Measurements from ENCODE around the gene SAMD14.
A peak's percentile ranks its signal among the peaks of the same experiment; 100 is the strongest.

SAMD14 gene

DNA sequence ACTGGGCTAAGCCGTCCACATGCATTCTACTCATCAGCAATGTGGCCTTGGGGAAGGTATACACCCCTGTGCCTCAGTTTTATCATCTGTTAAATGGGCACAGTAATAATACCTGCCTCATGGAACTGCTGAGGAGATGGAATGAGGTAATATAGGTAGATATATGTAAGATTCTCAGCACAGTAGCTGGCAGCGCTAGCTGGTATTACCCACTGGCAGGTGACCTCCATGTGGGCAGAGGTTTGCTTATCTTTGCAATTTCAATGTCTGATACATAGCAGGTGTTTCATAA, 34.7 kb upstream of the SAMD14 start:
- DNase-seq, result no peak

DNA sequence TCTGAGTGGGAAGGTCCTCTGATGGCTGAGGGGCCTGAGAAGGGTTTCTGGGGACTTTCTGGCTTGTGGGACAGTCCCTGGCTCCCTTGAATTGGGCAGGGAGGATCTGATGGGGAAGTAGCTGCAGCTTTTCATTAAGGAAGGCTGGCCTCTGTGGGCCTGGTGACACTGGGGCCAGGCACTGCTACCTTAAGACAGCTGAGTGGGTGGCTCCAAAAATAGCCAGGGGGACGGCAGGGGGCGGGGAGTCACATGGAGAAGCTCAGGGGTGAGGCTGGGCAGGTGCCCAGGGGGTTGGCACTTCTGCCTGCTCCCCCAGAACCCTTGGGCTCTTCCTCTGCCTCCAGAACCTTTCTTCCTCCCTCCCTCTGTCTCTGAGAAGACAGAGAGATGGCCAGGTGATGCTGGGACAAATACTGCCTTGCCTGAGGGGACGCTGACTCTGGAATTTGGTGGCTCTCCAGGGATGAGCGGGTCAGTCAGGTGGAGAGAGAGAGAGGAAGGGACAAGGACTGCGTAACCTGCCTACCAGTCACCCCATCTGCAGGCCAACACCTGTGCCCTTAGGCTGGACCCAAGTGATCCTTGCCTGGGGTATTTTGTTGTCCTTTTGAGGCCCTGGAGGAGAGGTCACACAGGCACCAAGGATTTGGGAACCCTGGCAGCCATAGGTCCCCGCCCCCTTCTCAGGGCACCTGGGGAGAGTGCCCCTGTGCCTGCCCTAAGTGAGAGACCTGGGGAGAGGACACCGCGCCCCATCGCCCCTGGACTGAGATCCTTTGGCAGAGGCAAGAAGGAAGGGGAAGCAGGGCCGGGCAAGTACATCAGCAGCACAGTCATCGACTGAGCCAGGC, 34.1 kb upstream of the SAMD14 start:
- no peak for DNase-seq

DNA sequence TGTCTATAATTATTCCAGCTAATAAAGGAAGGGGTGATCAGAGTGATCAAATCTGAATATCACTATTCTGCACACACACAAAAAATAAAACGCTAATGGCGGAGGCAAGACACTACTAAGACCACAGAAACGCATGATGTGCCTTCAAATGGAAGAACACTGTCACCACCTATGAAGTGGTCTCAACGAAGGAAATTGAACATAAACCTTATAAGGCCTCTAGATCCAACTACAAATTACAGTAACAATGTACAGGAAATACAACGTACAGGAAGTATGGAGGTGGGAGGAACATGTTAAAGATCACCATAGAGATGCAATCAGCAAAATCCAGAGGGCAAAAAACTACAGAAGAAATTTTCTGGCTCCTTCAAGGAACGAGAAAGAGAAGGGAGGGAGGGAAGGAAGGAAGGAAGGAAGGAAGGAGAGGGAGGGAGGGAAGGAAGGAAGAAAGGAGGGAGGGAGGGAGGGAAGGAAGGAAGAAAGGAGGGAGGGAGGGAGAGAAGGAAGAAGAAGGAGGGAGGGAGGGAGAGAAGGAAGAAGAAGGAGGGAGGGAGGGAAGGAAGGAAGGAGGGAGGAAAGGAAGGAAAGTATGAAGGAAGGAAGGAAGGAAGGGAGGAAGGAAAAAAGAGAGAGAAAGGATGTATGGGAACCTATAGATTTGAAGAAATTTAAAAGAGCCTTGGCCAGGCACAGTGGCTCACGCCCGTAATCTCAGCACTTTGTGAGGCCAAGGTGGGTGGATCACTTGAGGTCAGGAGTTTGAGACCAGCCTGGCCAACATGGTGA, 32.7 kb upstream of the SAMD14 start:
- no peak for DNase-seq

DNA sequence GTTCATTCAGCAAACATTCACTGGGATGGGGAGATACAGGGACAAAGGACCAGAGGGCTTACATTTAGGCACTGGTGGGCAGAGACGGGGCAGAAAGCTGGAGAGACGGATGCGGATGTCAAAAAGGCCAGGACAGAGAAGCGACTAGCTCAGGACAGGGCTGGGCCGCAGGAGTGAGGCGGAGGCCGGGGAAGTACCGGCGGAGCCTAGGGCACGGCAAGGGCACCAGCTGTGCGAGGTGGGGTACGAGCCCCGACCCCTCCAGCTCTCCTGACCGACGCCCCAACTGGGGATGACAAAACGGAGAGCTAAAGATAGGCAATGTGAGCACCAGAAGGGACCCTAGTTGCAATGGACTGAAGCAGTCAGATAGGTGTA, 31.9 kb upstream of the SAMD14 start:
- no peak for DNase-seq

DNA sequence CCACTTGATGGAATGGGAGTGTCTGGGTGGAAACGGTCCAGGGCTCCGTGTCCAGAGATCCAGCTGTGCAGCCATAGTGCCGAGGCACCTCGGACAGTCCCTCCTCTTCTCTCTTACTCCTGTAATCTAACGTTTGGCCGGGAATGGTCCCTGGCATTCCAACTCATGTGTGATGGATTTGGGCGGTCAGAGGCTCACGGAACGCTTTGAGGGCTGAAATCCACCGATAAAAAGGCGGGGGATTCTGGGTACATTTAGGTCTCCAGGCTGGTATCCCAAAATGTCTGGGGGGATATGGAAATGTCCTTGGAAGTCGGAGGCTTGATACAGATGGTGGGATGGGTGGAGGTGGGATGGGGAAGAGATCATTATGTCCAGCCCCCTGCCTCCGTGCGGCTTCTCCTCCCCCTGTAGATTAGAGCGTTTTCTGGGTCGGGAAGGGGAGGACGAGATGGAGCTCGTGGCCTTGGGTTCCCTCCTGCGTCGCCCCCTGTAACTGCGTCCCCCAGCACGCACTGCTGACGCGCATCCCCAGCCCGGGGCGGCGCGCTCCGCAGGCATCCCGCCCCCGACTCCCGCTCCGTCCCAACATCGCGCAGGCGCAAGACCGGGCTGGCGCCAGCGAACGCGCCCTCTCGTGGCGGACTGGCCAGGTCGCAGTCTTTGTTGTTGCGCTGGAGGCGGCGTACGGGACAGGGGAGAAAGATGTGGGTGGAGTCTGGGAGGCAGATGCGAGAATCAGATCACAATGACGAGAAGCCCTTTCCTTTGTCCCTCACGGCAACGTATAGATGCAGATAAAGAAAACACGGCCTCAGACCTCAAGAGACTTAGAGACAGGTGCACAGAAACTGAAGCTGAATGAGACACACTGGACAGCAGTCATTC, 31.3 kb upstream of the SAMD14 start:
- peak; percentile 54 for DNase-seq

DNA sequence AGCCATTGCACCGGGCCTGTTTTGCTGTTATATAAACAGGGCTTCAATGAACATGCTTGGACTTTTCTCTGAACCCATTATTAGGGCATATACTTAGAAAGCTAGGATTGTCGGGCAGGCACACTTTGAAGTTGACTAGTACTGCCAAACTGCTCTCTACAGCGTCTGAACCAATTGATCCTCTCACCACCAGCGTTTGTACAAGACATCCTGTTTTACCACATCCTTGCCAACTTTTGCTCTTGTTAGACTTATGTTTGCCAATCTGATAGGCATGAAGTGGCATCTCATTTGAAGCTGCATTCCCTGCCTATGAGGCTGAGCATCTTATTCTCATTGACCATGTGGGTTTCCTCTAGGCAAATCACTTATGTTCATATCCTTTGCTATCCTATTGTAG, 27.9 kb upstream of the SAMD14 start:
- no peak for DNase-seq

DNA sequence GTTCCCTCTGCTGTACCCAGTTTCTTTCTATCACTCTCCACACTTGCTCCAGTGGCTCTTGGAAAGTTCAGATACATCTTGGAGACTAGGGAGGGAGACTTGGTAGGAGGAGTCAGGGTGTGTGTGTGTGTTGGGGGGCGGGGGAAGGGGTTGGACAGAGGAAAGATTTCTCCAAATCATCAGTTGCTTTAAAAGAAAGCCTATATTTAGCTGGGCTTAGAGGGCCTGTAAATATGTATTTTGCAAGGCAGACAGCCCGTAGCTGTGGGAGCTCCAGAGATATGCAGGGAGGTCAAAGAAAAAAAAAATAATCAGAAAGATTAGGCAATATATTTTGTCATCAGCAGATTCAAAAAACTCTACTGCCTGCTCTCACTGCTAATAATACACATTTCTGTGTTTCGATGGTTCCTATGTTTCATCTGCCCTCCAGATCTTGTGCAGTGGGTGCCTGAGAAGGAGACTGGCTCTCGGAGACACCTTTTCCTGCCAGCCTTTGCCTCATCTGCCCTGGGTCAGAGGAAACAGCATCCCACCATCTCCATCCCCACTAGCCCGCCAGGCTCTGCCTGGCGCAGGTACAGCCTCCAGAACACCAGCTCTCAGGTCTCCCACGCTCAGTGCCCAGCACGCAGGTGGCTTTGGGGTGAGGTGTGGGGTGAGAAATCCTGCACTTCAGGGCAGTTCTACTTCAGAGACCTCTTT, 25.3 kb upstream of the SAMD14 start:
- DNase-seq, result no peak

DNA sequence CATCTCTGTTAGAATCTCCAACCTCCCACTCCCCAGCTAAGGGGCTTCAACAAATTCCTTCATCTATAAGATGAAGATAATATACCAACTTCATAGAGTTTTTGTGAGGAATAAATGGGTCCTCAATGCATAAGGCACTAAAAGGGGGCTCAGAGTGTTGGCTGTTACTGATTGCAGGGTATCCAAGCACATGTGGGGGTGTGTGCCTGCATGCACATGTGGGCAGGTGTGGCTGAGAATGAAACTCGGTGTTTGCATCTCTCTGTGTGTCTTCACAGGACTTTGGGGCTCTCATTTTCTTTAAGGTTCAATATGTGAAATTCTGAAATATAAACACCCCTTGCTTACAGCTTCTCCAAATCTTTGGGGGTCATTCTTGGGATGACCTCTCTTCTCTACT, 24.6 kb upstream of the SAMD14 start:
- DNase-seq, result no peak

DNA sequence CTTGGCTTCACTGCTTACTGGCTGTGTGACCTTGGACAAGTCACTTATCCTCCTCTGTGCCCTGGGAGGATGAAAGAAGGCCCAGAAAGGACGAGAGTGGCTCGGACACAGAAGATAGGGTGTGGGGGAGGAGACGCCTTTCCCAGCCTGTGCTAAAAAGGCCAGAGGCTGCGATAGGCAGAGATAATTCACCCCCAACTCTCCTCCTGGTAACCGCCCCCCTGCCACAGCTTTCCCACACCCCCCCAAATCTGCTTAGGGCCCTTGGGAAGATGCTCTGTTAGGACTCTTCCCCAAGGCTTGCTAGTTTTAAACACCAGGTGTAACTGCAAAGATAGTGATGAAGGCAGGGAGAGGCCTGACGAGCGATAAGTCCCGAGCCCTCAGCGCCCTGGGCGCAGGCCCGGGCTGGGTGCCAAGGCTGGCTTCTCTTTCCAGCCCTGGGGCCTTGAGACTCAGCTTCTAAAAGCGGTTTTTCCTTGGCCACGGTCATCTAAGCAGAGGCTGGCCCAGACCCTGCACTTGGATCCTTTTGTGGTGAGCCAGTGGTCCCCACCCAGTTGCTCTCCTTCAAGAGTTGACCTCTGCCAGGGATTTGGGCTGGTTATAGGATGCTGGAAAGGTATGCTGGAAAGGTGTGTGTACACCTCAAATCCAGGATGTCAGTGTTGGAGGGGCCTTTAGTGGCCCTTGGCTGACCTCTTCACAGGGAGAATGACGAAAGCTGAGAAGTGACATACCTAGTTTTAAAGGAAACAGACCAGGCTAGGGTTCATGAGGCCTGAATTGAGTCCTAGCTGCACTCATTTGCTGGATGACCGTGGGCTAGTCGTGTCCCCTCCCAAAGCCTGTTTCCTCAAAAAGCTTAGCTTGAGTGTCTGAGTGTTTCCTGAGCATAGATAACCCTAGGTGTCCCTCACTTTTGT, 24.0 kb upstream of the SAMD14 start:
- no peak for DNase-seq

DNA sequence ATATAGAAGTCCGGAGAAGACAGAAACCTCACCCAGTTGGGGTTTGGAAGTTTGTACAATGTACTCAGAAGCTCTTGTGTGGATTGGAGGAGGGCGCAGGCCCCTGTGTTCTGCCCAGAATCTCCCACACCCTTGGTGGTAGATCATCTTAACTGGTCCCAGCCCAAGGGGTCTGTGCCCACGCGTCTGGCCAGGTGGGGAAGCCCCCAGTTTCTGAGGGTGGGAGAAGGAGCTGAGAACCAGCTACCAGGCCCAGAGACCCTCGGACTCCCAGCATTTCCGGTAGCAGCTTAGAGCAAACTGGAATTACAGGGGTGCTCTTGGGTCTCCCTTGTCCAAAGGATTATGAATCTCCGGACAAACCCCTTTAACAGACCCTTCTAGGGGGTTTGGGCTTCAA, 22.8 kb upstream of the SAMD14 start:
- DNase-seq, result no peak

DNA sequence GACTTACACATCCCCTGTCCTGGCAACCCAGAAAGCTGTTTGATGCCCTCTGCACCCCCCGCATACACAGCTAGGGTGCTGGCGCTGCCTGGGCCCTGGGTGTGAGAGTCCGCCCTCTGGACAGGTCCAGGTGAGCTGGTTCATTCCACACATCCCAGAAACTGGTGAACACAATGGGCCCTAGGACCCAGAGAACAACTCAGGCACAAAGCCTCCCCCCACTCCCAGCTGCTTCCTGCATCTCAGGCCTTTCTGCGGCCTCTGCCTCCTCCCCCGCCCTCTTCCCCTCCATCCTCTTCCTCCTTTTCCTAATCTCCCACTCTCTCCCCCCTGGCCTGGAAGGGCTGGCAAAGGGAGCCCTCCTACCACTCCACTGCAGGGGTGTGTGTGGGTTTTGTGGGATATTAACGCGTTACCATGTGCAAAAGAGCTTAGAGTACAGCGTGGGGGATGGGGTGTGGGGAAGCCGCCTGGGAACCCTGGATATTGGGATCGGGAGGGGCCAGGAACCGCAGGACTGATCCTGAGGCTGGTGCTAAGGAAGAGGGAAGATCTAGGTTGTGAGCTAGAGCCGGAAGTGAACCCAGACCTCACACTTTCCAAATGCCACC, 22.1 kb upstream of the SAMD14 start:
- DNase-seq, result no peak

DNA sequence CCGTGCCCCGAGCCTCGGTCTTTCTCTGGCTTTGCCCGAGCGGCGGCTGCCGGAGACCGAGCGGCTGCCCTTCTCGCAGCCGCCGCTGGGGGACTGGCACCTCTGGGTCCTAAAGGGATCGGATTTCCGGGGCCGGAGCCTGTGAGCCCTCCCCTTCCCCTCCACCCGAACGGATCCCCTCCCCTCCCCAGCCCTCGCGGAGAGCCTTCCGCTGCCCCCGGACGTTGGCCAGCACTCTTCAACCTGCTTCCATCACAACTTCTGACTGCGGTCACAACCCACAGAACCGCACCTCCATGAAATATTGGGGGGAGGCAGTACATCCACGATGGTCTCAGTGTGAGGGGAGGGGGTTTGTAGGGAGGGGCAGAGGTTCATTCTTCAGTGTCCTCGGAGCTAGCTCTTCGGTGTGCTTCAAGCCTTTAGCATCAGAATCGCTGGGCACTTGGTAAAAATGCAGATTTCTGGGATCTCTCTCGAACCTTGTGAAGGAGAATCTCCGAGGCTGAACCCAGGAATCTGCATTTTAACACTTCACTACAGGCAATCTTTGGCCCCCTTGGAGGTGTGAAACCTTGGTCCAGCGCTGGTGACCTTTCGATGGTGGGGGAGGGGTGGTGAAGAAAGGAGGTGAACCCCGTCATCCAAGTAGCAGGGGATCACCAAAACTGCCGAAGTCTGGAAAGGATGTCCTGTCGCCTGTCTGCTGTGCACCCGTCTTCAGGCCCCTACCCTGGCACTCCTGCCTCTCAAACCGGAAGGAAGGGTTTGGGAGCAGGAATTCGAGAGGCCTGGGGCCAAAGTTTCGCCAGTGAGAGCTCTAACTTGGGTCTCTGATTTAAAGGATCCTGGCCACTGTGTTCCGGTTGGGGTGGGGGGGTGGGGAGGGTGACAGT, 21.3 kb upstream of the SAMD14 start:
- no peak for DNase-seq

DNA sequence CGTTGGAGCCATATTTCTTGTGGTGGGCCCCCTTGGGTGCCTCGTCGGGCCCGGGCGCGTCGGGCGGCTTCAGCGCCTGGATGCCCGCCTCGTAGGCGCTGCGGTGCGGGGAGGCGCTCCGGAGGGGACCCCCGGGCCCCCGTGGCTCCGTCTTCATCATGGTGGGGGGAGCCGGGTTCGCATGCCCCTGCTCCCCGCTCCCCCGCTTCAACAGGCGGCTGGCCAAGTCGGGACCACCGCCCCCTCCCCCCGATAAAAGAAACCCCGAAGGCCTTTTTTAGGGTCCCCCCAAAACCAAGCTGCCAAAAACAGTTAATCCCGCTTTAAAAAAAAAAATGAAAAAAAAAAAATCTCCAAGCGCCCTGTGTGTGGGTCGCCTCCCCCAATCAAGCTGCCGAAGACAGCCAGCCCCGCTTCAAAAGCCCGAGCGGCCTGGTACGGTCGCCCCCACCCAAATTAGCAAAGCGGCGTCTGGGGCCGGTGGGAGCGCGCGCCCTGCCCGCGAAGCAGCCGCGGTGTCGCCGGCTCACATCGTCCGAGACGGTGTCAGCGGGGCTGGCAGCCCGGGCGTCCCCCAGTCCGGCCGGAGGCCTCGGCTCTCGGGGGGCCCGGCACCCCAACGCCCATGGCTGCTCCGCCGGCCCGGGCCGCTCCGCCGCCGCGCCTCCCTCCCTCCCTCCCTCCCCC, 20.5 kb upstream of the SAMD14 start, which contains the start of gene PPP1R9B:
TSS of gene PPP1R9B (minus strand) at position 324 of the 687 bp plus-strand sequence. CDS start at position 160, 164 bp downstream.
- no peak for DNase-seq

DNA sequence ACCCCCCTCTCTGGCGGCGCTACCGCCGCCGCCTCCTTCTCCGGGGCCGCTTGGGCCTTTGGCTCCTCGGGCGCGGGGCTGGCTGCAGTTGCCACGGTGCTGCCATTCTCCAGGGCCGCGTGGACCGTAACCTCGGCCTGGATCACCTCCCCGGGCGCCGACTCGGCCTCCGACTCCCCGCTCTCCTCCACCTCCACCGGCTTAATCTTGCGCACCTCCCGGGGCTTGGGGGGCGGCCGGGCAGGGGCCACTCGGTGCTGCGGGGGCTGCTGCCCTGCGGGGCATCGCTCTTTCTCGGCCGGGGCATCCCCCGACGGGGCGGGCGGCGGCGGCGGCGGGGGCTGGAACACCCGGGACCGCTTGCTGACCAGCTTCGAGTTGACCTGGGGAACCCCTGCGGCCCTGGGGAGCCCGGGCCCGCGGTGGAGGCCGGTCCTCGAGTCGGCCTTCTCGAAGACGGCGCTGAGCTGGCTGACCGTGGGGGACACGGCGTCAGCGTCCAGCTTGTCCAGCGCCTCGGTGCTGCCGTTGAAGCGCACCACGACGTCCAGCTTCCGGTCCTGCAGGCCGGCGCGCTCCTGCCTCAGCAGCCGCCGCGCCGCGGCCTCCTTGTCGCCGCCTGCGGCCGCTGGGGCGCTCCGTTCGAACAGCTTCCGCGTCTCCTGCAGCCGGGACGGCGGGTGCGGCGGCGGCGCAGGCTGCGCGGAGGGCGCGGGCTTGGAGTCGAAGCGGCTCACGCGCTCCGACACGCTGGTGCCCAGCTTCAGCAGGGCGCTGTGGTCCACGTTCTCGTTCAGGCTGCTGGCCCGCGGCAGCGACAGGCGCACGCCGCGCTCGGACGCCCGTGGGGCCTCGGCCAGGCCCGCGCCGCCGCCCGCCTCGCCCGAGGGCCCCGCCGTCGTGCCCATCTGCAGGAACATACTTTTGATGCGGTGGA, 19.7 kb upstream of the SAMD14 start:
- DNase-seq, result no peak

DNA sequence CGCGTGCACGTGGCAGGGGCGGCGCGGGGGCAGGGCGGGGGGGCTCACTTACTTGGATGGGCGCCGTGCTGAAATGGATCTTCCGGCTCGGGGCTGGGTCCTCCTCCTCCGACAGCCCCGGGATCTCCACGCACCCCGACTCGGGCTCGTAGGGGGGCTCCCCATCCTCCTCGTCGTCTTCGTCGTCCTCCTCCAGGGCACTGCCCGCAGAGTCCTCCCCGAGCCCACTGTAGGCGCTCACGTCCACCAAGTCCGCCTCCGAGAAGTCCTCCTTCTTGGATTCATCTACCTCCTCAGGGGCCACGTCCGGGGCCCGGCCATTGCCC, 19.1 kb upstream of the SAMD14 start:
- DNase-seq, result no peak

DNA sequence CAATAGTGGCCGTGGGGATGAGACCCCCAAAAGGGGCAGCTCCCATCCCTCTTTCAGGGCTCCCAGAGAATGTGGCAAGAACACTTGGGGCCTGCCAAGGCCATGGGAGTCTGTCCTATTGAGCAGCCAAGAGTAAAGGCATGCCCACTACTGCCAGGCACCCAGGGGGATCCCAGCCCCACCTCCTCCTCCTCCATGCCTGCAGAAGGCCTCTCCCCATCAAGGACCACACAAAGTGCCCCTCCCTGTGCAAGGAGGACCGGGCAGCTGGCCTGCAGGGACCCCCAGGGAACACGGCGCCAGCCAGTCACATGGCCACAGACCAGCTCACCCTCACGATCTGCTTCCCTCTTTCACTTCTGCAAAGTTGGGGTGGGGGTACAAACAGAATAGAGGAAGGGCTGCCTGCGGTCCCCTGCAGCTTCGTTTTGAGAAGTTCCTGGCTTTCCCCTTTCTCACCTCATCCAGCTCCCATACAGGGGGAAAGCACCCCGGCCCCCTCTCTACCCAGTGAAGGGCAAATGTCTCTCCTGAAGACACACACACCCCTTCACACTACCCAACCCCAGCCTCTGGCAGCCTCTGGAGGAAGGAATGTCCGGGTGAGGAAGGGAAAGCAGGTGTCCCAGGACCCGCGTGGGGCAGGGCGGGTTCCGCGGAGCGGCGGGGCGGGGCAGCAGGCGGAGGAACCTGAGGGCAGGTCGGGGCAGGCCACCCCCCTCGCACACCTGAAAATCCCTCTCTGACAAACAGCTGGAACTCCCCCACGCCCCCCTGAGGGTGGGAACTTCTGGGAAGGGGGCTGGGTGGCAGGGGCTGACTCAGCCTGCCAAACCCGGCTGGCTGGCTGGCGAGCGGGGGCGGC, 18.5 kb upstream of the SAMD14 start:
- peak; percentile 93 for DNase-seq

DNA sequence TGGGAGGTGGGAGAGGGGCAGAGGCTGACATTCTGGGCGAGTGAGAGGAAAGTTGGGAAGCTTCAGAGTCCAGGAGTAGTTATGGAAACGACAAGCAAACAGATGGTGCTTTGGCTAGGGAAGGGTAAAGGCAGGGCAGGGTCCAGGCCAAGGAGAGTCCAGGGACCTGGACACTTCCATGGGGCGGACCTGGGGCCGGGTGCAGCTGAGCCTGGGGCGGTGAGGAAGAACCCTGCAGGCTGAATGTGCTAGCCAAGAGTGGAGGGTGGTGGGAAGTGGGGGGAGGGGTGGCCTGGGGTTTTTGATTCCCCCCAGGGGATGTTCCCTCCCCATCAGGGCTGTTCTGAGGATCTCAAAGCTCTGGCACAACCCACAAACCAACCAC, 17.9 kb upstream of the SAMD14 start:
- DNase-seq, result no peak
